IPS-20b (cell line): ENCODE results near the gene CPNE4.
"Not testable (repeated sequence)": the region's sequence is repeated elsewhere in the genome, so short reads cannot be mapped to it uniquely, and the experiment has no call there.

Source experiments
- H3K27ac ChIP-seq: one replicate; pipeline ENCODE4 v1.5.1; 2013; ENCODE audit warnings: low read length
- H3K27me3 ChIP-seq: 2 replicates; pipeline ENCODE4 v1.6.1; 2013; ENCODE audit warnings: mild to moderate bottlenecking, low read length, inconsistent platforms; ENCODE audit not compliant: insufficient read depth
- H3K36me3 ChIP-seq: 2 replicates; pipeline ENCODE4 v1.6.1; 2013; ENCODE audit warnings: low read depth, mild to moderate bottlenecking, inconsistent platforms, low read length, moderate library complexity; ENCODE audit not compliant: insufficient read depth
- H3K4me1 ChIP-seq: 2 replicates; pipeline ENCODE4 v1.6.1; 2013; ENCODE audit warnings: mild to moderate bottlenecking, control low read depth, inconsistent platforms, low read length, moderate library complexity; ENCODE audit not compliant: insufficient read depth
- H3K4me3 ChIP-seq: 2 replicates; pipeline ENCODE4 v1.5.1; 2013; ENCODE audit warnings: mild to moderate bottlenecking, low read length, inconsistent platforms
- H3K9ac ChIP-seq: 2 replicates; pipeline ENCODE4 v1.6.1; 2013; ENCODE audit warnings: low read depth, mild to moderate bottlenecking, inconsistent platforms, low read length, moderate library complexity
- H3K9me3 ChIP-seq: 2 replicates; pipeline ENCODE4 v1.6.1; 2013; ENCODE audit warnings: mild to moderate bottlenecking, low read depth, low read length, inconsistent platforms; ENCODE audit not compliant: insufficient read depth

The CPNE4 gene

DNA sequence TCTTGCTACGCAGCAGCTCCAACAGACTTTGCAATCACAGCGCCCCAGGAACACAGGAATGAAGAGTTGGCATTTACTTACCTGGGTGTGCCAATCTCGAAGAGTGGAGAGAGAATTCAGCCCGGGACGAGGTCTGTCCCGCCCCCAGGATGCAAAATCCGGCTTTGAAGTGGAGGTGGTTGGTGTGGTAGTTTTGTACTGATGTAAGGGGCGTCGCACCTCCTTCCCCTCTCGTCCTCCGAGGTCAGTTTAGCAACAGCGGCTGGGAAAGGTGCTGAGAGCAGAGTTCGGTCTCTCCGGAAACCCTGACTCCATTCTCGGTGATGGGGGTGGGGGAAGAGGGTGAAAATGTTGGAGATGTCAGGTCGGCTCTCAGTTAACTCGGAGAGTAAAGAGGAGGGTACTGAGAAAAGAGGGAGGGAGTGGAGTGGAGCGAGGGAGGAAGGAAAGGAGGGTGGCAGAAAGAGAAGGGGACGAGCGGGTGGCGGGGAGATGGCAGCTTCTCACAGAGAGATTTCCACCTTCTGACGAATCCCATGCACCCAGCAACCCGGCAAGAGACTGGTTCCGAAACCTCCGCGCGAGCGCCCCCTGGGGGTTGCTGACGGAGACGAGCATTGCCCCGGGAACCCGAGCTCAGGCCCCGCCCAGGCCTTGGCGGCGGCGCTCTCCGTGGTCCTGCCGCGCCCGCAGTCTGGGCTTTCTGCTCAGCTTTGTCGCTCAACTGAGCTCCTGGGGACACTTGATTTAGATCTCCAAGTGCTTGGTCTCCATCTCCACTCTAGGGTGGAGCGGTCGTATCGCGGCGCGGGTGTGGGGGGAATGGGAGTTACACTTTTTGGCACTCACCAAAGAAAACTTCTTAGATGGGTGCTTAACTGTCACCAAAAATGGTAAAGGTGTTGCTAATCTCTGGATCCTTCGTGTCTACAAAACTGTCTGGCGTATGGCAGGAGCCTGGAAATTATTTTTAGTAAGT lies at the start of gene CPNE4:
TSS of gene CPNE4 (minus strand) at position 529 of the 979 bp plus-strand sequence.
- no peak within 1 kb of the TSS for H3K27ac ChIP-seq
- H3K9me3 ChIP-seq: no peaks in the 10 kb centered on the region
- 0 out of 2 replicates have a peak, but pooled peaks cover 5% of the 10 kb centered on the region for H3K4me1 ChIP-seq
- peak within 1 kb of the TSS; percentile 6; the same call in 1 of the 2 replicates for H3K9ac ChIP-seq
- no peaks in the 10 kb centered on the region for H3K36me3 ChIP-seq
- H3K27me3 ChIP-seq: peaks cover 55% of the 10 kb centered on the region
- H3K4me3 ChIP-seq: peak within 1 kb of the TSS; percentile 80

GRCh38 chr3:132083583-132084279 lies 48.9 kb upstream of the CPNE4 start:
- Histone ChIP-seq H3K27ac (no peak overlapping the region), H3K9ac (no peak overlapping the region), H3K36me3 (no peaks in the 10 kb centered on the region), H3K9me3 (no peaks in the 10 kb centered on the region), H3K4me1 (no peaks in the 10 kb centered on the region), H3K27me3 (no peaks in the 10 kb centered on the region), H3K4me3 (no peak overlapping the region)

DNA sequence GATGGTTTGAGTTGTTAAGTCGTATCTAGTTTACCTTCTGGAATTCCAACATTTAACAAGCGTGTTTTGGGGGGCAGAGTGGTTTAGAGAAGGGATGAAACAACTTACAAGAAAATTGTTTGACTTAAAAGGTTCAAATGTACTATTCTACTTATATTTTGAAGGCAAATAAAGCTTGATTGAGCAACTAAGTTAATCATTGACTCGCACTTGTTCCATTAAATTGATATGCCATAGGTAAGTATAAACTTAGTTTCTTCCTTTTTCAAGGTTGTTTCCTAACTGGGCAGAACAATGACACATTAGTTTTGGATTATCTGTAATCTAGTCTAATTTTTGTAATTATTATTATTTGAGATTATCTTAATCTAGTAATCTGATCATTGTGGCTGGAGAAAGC lies 48.3 kb upstream of the CPNE4 start:
- Histone ChIP-seq H3K9ac (no peak overlapping the region), H3K36me3 (no peaks in the 10 kb centered on the region), H3K27ac (no peak overlapping the region), H3K4me3 (no peak overlapping the region), H3K4me1 (no peaks in the 10 kb centered on the region), H3K27me3 (no peaks in the 10 kb centered on the region), H3K9me3 (no peaks in the 10 kb centered on the region)

GRCh38 chr3:132079147-132079546 lies 44.3 kb upstream of the CPNE4 start:
- peaks cover 21% of the 10 kb centered on the region for H3K27me3 ChIP-seq
- H3K9me3 ChIP-seq: no peaks in the 10 kb centered on the region
- H3K27ac ChIP-seq: no peak overlapping the region
- no peaks in the 10 kb centered on the region for H3K36me3 ChIP-seq
- H3K9ac ChIP-seq: no peak overlapping the region
- H3K4me1 ChIP-seq: no peaks in the 10 kb centered on the region
- no peak overlapping the region for H3K4me3 ChIP-seq

- Histone ChIP-seq H3K9ac (no peak overlapping the region), H3K27me3 (peaks cover 73% of the 10 kb centered on the region), H3K4me1 (no peaks in the 10 kb centered on the region), H3K27ac (no peak overlapping the region), H3K36me3 (no peaks in the 10 kb centered on the region), H3K9me3 (no peaks in the 10 kb centered on the region), H3K4me3 (no peak overlapping the region)
Measured at GRCh38 chr3:132073771-132074170, 39.0 kb upstream of the CPNE4 start.

GRCh38 chr3:132071043-132071442 lies 36.2 kb upstream of the CPNE4 start:
- no peaks in the 10 kb centered on the region for H3K4me1 ChIP-seq

GRCh38 chr3:132064114-132064513 lies 29.3 kb upstream of the CPNE4 start:
- Histone ChIP-seq H3K27me3 (peaks cover 28% of the 10 kb centered on the region), H3K4me3 (no peak overlapping the region), H3K27ac (no peak overlapping the region), H3K9ac (no peak overlapping the region), H3K4me1 (no peaks in the 10 kb centered on the region; the same call in 1 of the 2 replicates), H3K9me3 (no peaks in the 10 kb centered on the region), H3K36me3 (no peaks in the 10 kb centered on the region)

More at GRCh38 chr3:132071043-132071442, 36.2 kb upstream of the CPNE4 start:
- Histone ChIP-seq H3K27ac (no peak overlapping the region), H3K27me3 (peaks cover 95% of the 10 kb centered on the region), H3K9ac (no peak overlapping the region), H3K36me3 (no peaks in the 10 kb centered on the region), H3K4me3 (no peak overlapping the region), H3K9me3 (no peaks in the 10 kb centered on the region)

DNA sequence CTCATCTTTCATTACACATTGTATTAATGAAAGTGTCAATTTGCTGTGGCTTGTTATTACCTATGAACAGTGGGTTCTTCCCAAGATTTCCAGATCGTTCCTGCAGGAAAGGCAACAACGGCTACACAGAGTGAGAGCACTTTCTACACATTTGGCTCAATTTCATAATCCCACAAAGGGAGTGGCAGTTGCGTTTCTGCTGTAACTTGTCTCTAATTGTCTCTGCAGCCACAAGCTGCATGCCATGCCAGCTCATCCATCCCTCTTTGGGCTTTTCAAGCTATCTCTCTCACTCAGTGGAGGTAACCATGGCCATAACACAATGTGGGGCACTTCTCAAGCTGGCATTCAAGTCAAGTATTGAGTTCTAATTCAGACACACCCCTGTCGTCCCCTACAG lies 27.7 kb upstream of the CPNE4 start:
- Histone ChIP-seq H3K4me3 (no peak overlapping the region), H3K36me3 (no peaks in the 10 kb centered on the region), H3K27me3 (peaks cover 13% of the 10 kb centered on the region), H3K9ac (no peak overlapping the region), H3K27ac (no peak overlapping the region), H3K4me1 (no peaks in the 10 kb centered on the region; the same call in 1 of the 2 replicates), H3K9me3 (no peaks in the 10 kb centered on the region)

GRCh38 chr3:132055872-132056271 lies 21.1 kb upstream of the CPNE4 start:
- Histone ChIP-seq H3K4me1 (no peaks in the 10 kb centered on the region), H3K36me3 (no peaks in the 10 kb centered on the region), H3K27me3 (no peaks in the 10 kb centered on the region), H3K4me3 (no peak overlapping the region), H3K9ac (no peak overlapping the region), H3K9me3 (no peaks in the 10 kb centered on the region), H3K27ac (no peak overlapping the region)

- Histone ChIP-seq H3K4me3 (no peak overlapping the region), H3K36me3 (no peaks in the 10 kb centered on the region), H3K27ac (no peak overlapping the region), H3K27me3 (no peaks in the 10 kb centered on the region), H3K9ac (no peak overlapping the region), H3K4me1 (no peaks in the 10 kb centered on the region), H3K9me3 (no peaks in the 10 kb centered on the region)
Measured at GRCh38 chr3:132047209-132047608, 12.4 kb upstream of the CPNE4 start.

DNA sequence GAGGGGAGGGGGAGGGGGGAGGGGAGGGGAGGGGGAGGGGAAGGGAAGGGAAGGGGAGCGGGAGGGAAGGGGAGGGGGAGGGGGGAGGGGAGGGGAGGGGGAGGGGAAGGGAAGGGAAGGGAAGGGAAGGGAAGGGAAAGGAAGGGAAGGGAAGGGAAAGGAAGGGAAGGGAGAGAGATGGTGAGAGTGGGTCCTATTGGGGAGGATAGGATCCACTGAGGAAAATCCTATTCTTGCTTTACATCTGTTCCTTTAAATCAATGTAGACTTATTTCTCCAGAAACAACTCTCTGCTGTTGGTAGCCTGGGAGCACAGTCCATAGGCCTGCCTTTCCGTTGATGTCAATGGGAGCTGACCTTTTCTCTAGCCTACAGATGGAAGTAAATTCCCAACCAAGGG lies 10.1 kb upstream of the CPNE4 start:
- H3K4me3 ChIP-seq, H3K36me3 ChIP-seq, H3K9ac ChIP-seq, H3K27me3 ChIP-seq, H3K27ac ChIP-seq, H3K4me1 ChIP-seq, H3K9me3 ChIP-seq: not testable (repeated sequence)
